ENCODE data around the gene DNAH14. TPM values are rescaled to one million over a fixed set of nuclear protein-coding genes. Genes with fewer than 3 reads are reported as not detected.
"Not testable (repeated sequence)": the region's sequence is repeated elsewhere in the genome, so short reads cannot be mapped to it uniquely, and the experiment has no call there.

The DNAH14 gene
- total RNA-seq, 1 experiment from 2014 or later = 77.2 TPM

- no peaks in the 10 kb centered on the region for H3K9me3 ChIP-seq (replicated peaks)
- H3K27ac ChIP-seq = no peak overlapping the region
- H3K4me3 ChIP-seq = no peak overlapping the region
- H3K27me3 ChIP-seq = no peaks in the 10 kb centered on the region
- peaks cover 9% of the 10 kb centered on the region; the same call in 1 of the 2 replicates for H3K4me1 ChIP-seq
- DNase-seq = peak in 1 of 2 experiments; percentile 46
- no peaks in the 10 kb centered on the region for H3K36me3 ChIP-seq
Measured at GRCh38 chr1:225329041-225329440, 399.6 kb downstream of the DNAH14 start.

- not testable (repeated sequence) for H3K27ac ChIP-seq; H3K4me1 ChIP-seq; H3K9me3 ChIP-seq (replicated peaks); H3K4me3 ChIP-seq; H3K27me3 ChIP-seq; DNase-seq; H3K36me3 ChIP-seq
Measured at GRCh38 chr1:225329996-225330395, 400.5 kb downstream of the DNAH14 start.

GRCh38 chr1:225332686-225333085 lies 403.2 kb downstream of the DNAH14 start:
- Histone ChIP-seq H3K27ac (no peak overlapping the region), H3K4me1 (peaks cover 9% of the 10 kb centered on the region; the same call in 1 of the 2 replicates), H3K4me3 (no peak overlapping the region), H3K27me3 (no peaks in the 10 kb centered on the region), H3K9me3 (replicated peaks) (no peaks in the 10 kb centered on the region), H3K36me3 (no peaks in the 10 kb centered on the region)
- DNase-seq = no peak

- H3K9me3 ChIP-seq (replicated peaks); H3K4me3 ChIP-seq; H3K27ac ChIP-seq; H3K36me3 ChIP-seq; DNase-seq; H3K27me3 ChIP-seq; H3K4me1 ChIP-seq: not testable (repeated sequence)
Measured at GRCh38 chr1:225335098-225335778, 405.8 kb downstream of the DNAH14 start.

GRCh38 chr1:225338545-225338944 lies 409.1 kb downstream of the DNAH14 start:
- no peak overlapping the region for H3K27ac ChIP-seq
- no peaks in the 10 kb centered on the region for H3K9me3 ChIP-seq (replicated peaks)
- DNase-seq = no peak

GRCh38 chr1:225341642-225342041 lies 412.2 kb downstream of the DNAH14 start:
- Histone ChIP-seq H3K27ac (no peak overlapping the region), H3K4me1 (peaks cover 2% of the 10 kb centered on the region; the same call in 1 of the 2 replicates), H3K9me3 (replicated peaks) (no peaks in the 10 kb centered on the region), H3K4me3 (no peak overlapping the region), H3K36me3 (no peaks in the 10 kb centered on the region), H3K27me3 (no peaks in the 10 kb centered on the region)
- DNase-seq = no peak

More at GRCh38 chr1:225338545-225338944, 409.1 kb downstream of the DNAH14 start:
- Histone ChIP-seq H3K4me3 (no peak overlapping the region), H3K36me3 (no peaks in the 10 kb centered on the region), H3K27me3 (no peaks in the 10 kb centered on the region), H3K4me1 (no peaks in the 10 kb centered on the region)

- no peaks in the 10 kb centered on the region for H3K27me3 ChIP-seq
- DNase-seq = no peak
- H3K27ac ChIP-seq = no peak overlapping the region
- H3K4me1 ChIP-seq = peaks cover 12% of the 10 kb centered on the region
- H3K36me3 ChIP-seq = no peaks in the 10 kb centered on the region
- H3K9me3 ChIP-seq (replicated peaks) = no peaks in the 10 kb centered on the region; the same call in 1 of the 2 replicates
- H3K4me3 ChIP-seq = no peak overlapping the region
Measured at GRCh38 chr1:225342695-225343094, 413.2 kb downstream of the DNAH14 start.

- no peak overlapping the region for H3K27ac ChIP-seq
- H3K4me3 ChIP-seq = no peak overlapping the region
- H3K27me3 ChIP-seq = no peaks in the 10 kb centered on the region
- peaks cover 15% of the 10 kb centered on the region for H3K4me1 ChIP-seq
- peak in 1 of 2 experiments; percentile 38 for DNase-seq
- H3K36me3 ChIP-seq = no peaks in the 10 kb centered on the region
- no peaks in the 10 kb centered on the region; the same call in 1 of the 2 replicates for H3K9me3 ChIP-seq (replicated peaks)
Measured at GRCh38 chr1:225343618-225344017, 414.1 kb downstream of the DNAH14 start.

GRCh38 chr1:225347123-225347683 lies 417.7 kb downstream of the DNAH14 start:
- peak overlapping the region; percentile 58 for H3K27ac ChIP-seq
- no peaks in the 10 kb centered on the region for H3K36me3 ChIP-seq
- DNase-seq = peak; percentile 68 to 91

GRCh38 chr1:225348400-225348799 lies 418.9 kb downstream of the DNAH14 start:
- no peak overlapping the region for H3K27ac ChIP-seq

More at GRCh38 chr1:225347123-225347683, 417.7 kb downstream of the DNAH14 start:
- H3K4me1 ChIP-seq = peaks cover 15% of the 10 kb centered on the region
- no peaks in the 10 kb centered on the region for H3K27me3 ChIP-seq
- 0 out of 2 replicates have a peak overlapping the region, but pooled peaks have one; percentile 4 for H3K4me3 ChIP-seq
- H3K9me3 ChIP-seq (replicated peaks) = no peaks in the 10 kb centered on the region; the same call in 1 of the 2 replicates

GRCh38 chr1:225349826-225350225 lies 420.4 kb downstream of the DNAH14 start:
- Histone ChIP-seq H3K36me3 (no peaks in the 10 kb centered on the region), H3K9me3 (replicated peaks) (no peaks in the 10 kb centered on the region; the same call in 1 of the 2 replicates), H3K4me3 (no peak overlapping the region), H3K27ac (no peak overlapping the region), H3K4me1 (peaks cover 15% of the 10 kb centered on the region), H3K27me3 (no peaks in the 10 kb centered on the region)
- DNase-seq = no peak

More at GRCh38 chr1:225348400-225348799, 418.9 kb downstream of the DNAH14 start:
- no peaks in the 10 kb centered on the region for H3K27me3 ChIP-seq
- no peaks in the 10 kb centered on the region; the same call in 1 of the 2 replicates for H3K9me3 ChIP-seq (replicated peaks)
- no peaks in the 10 kb centered on the region for H3K36me3 ChIP-seq
- DNase-seq = no peak
- peaks cover 15% of the 10 kb centered on the region for H3K4me1 ChIP-seq
- H3K4me3 ChIP-seq = no peak overlapping the region

GRCh38 chr1:225350872-225351271 lies 421.4 kb downstream of the DNAH14 start:
- H3K9me3 ChIP-seq (replicated peaks) = no peaks in the 10 kb centered on the region; the same call in 1 of the 2 replicates
- no peak overlapping the region for H3K4me3 ChIP-seq
- no peaks in the 10 kb centered on the region for H3K27me3 ChIP-seq
- no peak overlapping the region for H3K27ac ChIP-seq
- H3K36me3 ChIP-seq = no peaks in the 10 kb centered on the region
- peaks cover 15% of the 10 kb centered on the region for H3K4me1 ChIP-seq
- DNase-seq = no peak

GRCh38 chr1:225354906-225355305 lies 425.4 kb downstream of the DNAH14 start:
- no peaks in the 10 kb centered on the region for H3K4me1 ChIP-seq
- no peaks in the 10 kb centered on the region for H3K27me3 ChIP-seq
- no peak overlapping the region for H3K4me3 ChIP-seq
- no peaks in the 10 kb centered on the region for H3K36me3 ChIP-seq
- no peaks in the 10 kb centered on the region for H3K9me3 ChIP-seq (replicated peaks)
- no peak for DNase-seq
- H3K27ac ChIP-seq = no peak overlapping the region

- Histone ChIP-seq H3K27ac (no peak overlapping the region), H3K36me3 (no peaks in the 10 kb centered on the region), H3K9me3 (replicated peaks) (no peaks in the 10 kb centered on the region), H3K27me3 (no peaks in the 10 kb centered on the region), H3K4me3 (no peak overlapping the region), H3K4me1 (no peaks in the 10 kb centered on the region)
- DNase-seq = no peak
Measured at GRCh38 chr1:225355863-225356262, 426.4 kb downstream of the DNAH14 start.

- DNase-seq = no peak
- H3K9me3 ChIP-seq (replicated peaks) = no peaks in the 10 kb centered on the region
- H3K27me3 ChIP-seq = no peaks in the 10 kb centered on the region
- H3K36me3 ChIP-seq = no peaks in the 10 kb centered on the region
- no peak overlapping the region for H3K4me3 ChIP-seq
- H3K27ac ChIP-seq = no peak overlapping the region
- no peaks in the 10 kb centered on the region for H3K4me1 ChIP-seq
Measured at GRCh38 chr1:225360119-225360518, 430.6 kb downstream of the DNAH14 start.
